ENCODE results near the gene NCBP2L. TPM values are rescaled to one million over a fixed set of nuclear protein-coding genes. Genes with fewer than 3 reads are reported as not detected.
"Not testable (repeated sequence)": the region's sequence is repeated elsewhere in the genome, so short reads cannot be mapped to it uniquely, and the experiment has no call there.

NCBP2L gene
- total RNA-seq, 1 experiment from 2014 or later, result not detected

GRCh38 chrX:107804427-107804826 lies 26.9 kb downstream of the NCBP2L start:
- Histone ChIP-seq H2AFZ (ENCODE audit: low read length) (no peak overlapping the region), H3K4me3 (ENCODE audit: low read length) (no peak overlapping the region), H3K36me3 (ENCODE audit: low read depth, low read length) (no peaks in the 10 kb centered on the region), H3K9me3 (ENCODE audit: low read length) (no peaks in the 10 kb centered on the region), H3K9me2 (replicated peaks; ENCODE audit: low read length) (no peaks in the 10 kb centered on the region), H3K4me1 (ENCODE audit: insufficient read depth, low read length) (no peaks in the 10 kb centered on the region), H3K79me2 (ENCODE audit: low read length) (no peaks in the 10 kb centered on the region), H4K20me1 (ENCODE audit: low read length) (no peaks in the 10 kb centered on the region), H3K4me2 (ENCODE audit: low read length) (no peak overlapping the region), H3K27ac (ENCODE audit: low read length) (no peak overlapping the region), H3F3A (ENCODE audit: low read length, unreplicated experiment) (no peaks in the 10 kb centered on the region), H3K9ac (ENCODE audit: low read length) (no peak overlapping the region), H3K27me3 (ENCODE audit: low read length) (no peaks in the 10 kb centered on the region)
- no TSS peak for BruUV-seq (replicated peaks)
- ChIA-PET CTCF (no interaction called here), POLR2A (ENCODE audit: unreplicated experiment) (no interaction called here)
- no peak for TF ChIP-seq EZH2phosphoT487 (IDR thresholded peaks at IDR 0.05; ENCODE audit: borderline replicate concordance, low read length)
- no peak for TF ChIP-seq EZH2 (IDR thresholded peaks at IDR 0.05; ENCODE audit: low read length, unreplicated experiment)
- no peak for TF ChIP-seq CTCF (conservative IDR thresholded peaks at IDR 0.05; ENCODE audit: low read depth, low read length)
- intact Hi-C loops (cut with micrococcal nuclease), result no loop called here
- no peak; the same call in 1 of the 2 replicates for ATAC-seq
- peak; percentile 6 for DNase-seq

GRCh38 chrX:107805179-107805578 lies 27.6 kb downstream of the NCBP2L start:
- BruUV-seq (replicated peaks), result no TSS peak

GRCh38 chrX:107810053-107810452 lies 32.5 kb downstream of the NCBP2L start:
- H3F3A ChIP-seq (ENCODE audit: low read length, unreplicated experiment); H2AFZ ChIP-seq (ENCODE audit: low read length); H3K9ac ChIP-seq (ENCODE audit: low read length); H3K27me3 ChIP-seq (ENCODE audit: low read length); H3K79me2 ChIP-seq (ENCODE audit: low read length); H4K20me1 ChIP-seq (ENCODE audit: low read length); H3K9me2 ChIP-seq (replicated peaks; ENCODE audit: low read length); intact Hi-C loops (cut with micrococcal nuclease); H3K4me3 ChIP-seq (ENCODE audit: low read length); BruUV-seq (replicated peaks); CTCF ChIA-PET; H3K36me3 ChIP-seq (ENCODE audit: low read depth, low read length); H3K9me3 ChIP-seq (ENCODE audit: low read length); DNase-seq; H3K4me2 ChIP-seq (ENCODE audit: low read length); H3K27ac ChIP-seq (ENCODE audit: low read length); POLR2A ChIA-PET (ENCODE audit: unreplicated experiment); ATAC-seq: not testable (repeated sequence)
- peaks cover 16% of the 10 kb centered on the region for H3K4me1 ChIP-seq (ENCODE audit: insufficient read depth, low read length)

More at GRCh38 chrX:107805179-107805578, 27.6 kb downstream of the NCBP2L start:
- no peak overlapping the region for H2AFZ ChIP-seq (ENCODE audit: low read length)
- H3F3A ChIP-seq (ENCODE audit: low read length, unreplicated experiment), result no peaks in the 10 kb centered on the region
- no peak overlapping the region for H3K27ac ChIP-seq (ENCODE audit: low read length)
- H3K36me3 ChIP-seq (ENCODE audit: low read depth, low read length), result no peaks in the 10 kb centered on the region
- TF ChIP-seq EZH2phosphoT487 (IDR thresholded peaks at IDR 0.05; ENCODE audit: borderline replicate concordance, low read length) (no peak), CTCF (conservative IDR thresholded peaks at IDR 0.05; ENCODE audit: low read depth, low read length) (no peak), EZH2 (IDR thresholded peaks at IDR 0.05; ENCODE audit: low read length, unreplicated experiment) (no peak)
- no peaks in the 10 kb centered on the region for H3K27me3 ChIP-seq (ENCODE audit: low read length)
- H3K9ac ChIP-seq (ENCODE audit: low read length), result no peak overlapping the region
- H3K9me2 ChIP-seq (replicated peaks; ENCODE audit: low read length), result no peaks in the 10 kb centered on the region
- H4K20me1 ChIP-seq (ENCODE audit: low read length), result no peaks in the 10 kb centered on the region
- ATAC-seq, result no peak
- DNase-seq, result no peak
- ChIA-PET POLR2A (ENCODE audit: unreplicated experiment) (no interaction called here), CTCF (no interaction called here)
- intact Hi-C loops (cut with micrococcal nuclease), result no loop called here
- no peaks in the 10 kb centered on the region for H3K4me1 ChIP-seq (ENCODE audit: insufficient read depth, low read length)
- H3K79me2 ChIP-seq (ENCODE audit: low read length), result no peaks in the 10 kb centered on the region
- H3K9me3 ChIP-seq (ENCODE audit: low read length), result no peaks in the 10 kb centered on the region
- no peak overlapping the region for H3K4me2 ChIP-seq (ENCODE audit: low read length)
- no peak overlapping the region for H3K4me3 ChIP-seq (ENCODE audit: low read length)

All from PC-3 (cell line).